Stimulated activated CD4-positive, alpha-beta T cell treated with anti-CD3 and anti-CD28 coated beads, Interleukin-2, amount 100 ng/mL, for 24 hours (primary cell): ENCODE measurements around the gene ING4.

Source experiments
- DNase-seq, 2 donors: peaks; one replicate each; pipeline ENCODE4 v3.0.0-alpha.2; 2020

Gene ING4

GRCh38 chr12:6632026-6632983 is 30.6 kb downstream of the ING4 start:
- no peak for DNase-seq

- DNase-seq: no peak
These were observed 31.4 kb downstream of the ING4 start for GRCh38 chr12:6631549-6631961.

- DNase-seq: no peak
These were observed 32.2 kb downstream of the ING4 start for GRCh38 chr12:6630736-6631135.

- no peak for DNase-seq
These were observed 35.3 kb downstream of the ING4 start for GRCh38 chr12:6627616-6628015.

GRCh38 chr12:6626654-6627283 is 36.1 kb downstream of the ING4 start:
- no peak for DNase-seq

- no peak for DNase-seq
These were observed 42.0 kb downstream of the ING4 start for GRCh38 chr12:6620885-6621274.

- peak; percentile 65 to 72 for DNase-seq
These were observed 42.6 kb downstream of the ING4 start for GRCh38 chr12:6620137-6620884.

GRCh38 chr12:6618483-6619225 is 44.3 kb downstream of the ING4 start:
- DNase-seq: no peak

- no peak for DNase-seq
These were observed 47.1 kb downstream of the ING4 start for GRCh38 chr12:6615802-6616201.

- no peak for DNase-seq
These were observed 48.3 kb downstream of the ING4 start for GRCh38 chr12:6614513-6615172.

GRCh38 chr12:6613776-6614512 is 49.0 kb downstream of the ING4 start:
- no peak for DNase-seq

- no peak for DNase-seq
These were observed 49.7 kb downstream of the ING4 start for GRCh38 chr12:6613015-6613775.

GRCh38 chr12:6612652-6613014 is 50.3 kb downstream of the ING4 start:
- no peak for DNase-seq

GRCh38 chr12:6612247-6612646 is 50.7 kb downstream of the ING4 start:
- no peak for DNase-seq

GRCh38 chr12:6608592-6609281 is 54.2 kb downstream of the ING4 start:
- peak in 1 of 2 donors; percentile 42 for DNase-seq

GRCh38 chr12:6607751-6608591 is 54.9 kb downstream of the ING4 start:
- DNase-seq: peak; percentile 69 to 71

GRCh38 chr12:6606331-6607131 is 56.4 kb downstream of the ING4 start:
- DNase-seq: peak; percentile 67 to 70
